GM18951 (cell line): ENCODE measurements around the gene AMPH.

Source experiments
- POLR2A ChIP-seq: IDR thresholded peaks from 4 replicates; pipeline ENCODE4 v1.6.1; 2011; ENCODE audit warnings: mild to moderate bottlenecking; ENCODE audit not compliant: insufficient read length, insufficient read depth; ENCODE audit errors: extremely low read depth
- in situ Hi-C: fragments of 300-500 bp; cut with MboI; formaldehyde crosslinking; loops from one replicate; pipeline ENCODE4 v1.12.0; 2022; ENCODE audit warnings: low sequenced_read_pairs, mixed read lengths, inconsistent platforms; ENCODE audit not compliant: unreplicated experiment

Gene AMPH

DNA sequence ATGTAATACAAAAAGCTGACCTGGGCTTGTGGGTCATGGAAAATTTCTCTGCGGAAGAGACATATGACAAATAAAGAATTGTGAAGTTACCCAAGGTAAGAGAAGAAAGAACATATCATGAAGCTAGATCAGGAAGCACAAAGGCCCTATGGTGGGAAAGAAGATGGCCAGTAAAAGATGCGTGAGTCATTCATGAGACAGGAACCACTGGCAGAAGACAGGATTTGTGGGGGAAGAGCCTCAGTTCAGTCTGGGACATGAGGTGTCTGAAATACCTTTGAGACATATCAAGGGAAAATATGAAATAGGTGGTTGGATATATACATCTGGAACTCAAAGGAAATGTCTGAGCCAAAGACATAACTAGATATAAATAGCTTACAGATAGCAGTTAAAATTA lies 27.7 kb upstream of the AMPH start:
- in situ Hi-C loops, result loop anchor here (25.0 kb wide), 1 partner anchor 247 kb away; no protein-coding TSS in a partner anchor
- no peak for TF ChIP-seq POLR2A

DNA sequence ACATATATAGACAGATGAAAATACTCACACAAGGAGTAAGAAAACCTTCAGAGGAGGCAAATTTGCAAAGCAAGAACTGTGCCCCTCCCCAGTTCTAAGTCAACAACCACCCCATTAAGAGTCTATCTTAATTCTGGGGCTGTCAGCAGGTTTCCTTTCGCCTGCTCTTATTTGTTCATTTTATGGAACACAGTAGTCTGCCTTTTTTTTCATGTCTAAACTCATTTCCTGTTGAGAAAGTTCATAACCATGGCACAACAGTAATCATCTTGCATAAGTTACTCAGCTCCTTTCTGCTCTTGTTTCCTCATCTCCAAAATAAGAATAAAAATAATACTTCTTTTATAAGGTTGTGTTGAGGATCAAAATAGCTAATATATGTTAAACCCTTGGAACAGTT lies 25.8 kb upstream of the AMPH start:
- in situ Hi-C loops, result loop anchor here (25.0 kb wide), 1 partner anchor 245 kb away; no protein-coding TSS in a partner anchor
- no peak for TF ChIP-seq POLR2A

DNA sequence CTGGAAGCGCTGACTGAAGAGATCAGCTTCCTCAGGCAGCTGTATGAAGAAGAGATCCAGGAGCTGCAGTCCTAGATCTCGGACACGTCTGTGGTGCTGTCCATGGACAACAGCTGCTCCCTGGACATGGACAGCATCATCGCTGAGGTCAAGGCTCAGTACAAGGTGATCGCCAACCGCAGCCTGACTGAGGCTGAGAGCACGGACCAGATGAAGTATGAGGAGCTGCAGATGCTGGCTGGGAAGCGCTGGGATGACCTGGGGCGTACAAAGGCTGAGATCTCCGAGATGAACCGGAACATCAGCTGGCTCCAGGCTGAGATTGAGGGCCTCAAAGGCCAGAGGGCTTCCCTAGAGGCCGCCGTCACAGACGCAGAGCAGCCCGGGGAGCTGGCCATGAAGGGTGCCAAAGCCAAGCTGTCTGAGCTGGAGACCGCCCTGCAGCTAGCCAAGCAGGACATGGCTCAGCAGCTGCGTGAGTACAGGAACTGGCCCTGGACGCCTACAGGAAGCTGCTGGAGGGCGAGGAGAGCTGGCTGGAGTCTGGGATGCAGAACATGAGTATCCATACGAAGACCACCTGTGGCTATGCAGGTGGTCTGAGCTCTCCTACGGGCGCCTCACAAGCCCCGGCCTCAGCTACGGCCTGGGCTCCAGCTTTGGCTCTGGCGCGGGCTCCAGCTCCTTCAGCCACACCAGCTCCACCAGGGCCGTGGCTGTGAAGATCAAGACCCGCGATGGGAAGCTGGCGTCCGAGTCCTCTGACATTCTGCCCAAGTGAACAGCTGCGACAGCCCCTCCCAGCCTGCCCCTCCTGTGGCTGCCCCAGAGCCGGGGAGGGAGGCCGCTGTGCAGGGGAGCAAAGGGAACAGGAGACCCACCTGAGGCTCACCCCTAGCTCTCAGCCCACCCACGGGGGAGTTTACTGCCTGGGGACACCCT lies 24.9 kb upstream of the AMPH start:
- in situ Hi-C loops, result loop anchor here (25.0 kb wide), 1 partner anchor 244 kb away; no protein-coding TSS in a partner anchor
- no peak for TF ChIP-seq POLR2A

DNA sequence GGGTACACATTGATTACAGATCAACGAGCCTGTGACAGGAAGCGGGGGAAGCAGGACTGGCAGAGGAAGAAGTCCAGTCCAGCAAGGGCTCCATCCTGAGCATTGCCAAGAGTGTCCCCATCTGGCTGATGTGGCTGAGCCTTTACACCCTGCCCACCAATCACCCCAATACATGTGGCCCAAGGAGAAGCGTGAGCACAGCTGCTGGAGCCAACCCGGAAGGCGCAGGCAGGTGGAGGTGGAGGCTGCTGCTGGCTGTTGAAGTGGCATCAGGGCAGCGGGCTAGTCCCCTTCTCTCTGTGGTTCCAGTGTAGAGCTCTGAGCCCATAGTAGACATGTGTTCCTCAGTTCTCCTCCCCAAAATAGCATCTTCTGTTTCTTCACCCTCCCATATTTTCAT lies 6.8 kb upstream of the AMPH start:
- in situ Hi-C loops, result no loop called here
- no peak for TF ChIP-seq POLR2A

DNA sequence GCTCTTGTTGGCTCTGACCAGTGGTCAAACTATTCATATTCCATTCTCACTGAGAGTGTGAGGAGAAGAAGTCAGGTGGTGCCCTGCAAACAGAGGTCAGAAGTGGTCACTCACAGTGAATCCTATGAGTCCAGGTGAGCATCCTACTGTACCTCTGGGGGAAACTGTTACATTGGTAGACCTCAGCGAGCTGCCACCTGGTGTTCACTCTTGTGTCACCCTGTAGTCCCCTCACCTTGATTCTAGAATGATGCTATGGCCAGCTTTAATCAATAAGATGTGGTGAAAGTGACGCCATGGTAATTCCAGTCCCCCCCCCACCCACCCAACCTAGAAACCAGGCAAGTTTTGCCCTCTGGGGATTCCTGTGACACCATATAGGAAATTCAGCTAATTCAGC lies 1.2 kb upstream of the AMPH start:
- TF ChIP-seq POLR2A, result no peak
- in situ Hi-C loops, result no loop called here

DNA sequence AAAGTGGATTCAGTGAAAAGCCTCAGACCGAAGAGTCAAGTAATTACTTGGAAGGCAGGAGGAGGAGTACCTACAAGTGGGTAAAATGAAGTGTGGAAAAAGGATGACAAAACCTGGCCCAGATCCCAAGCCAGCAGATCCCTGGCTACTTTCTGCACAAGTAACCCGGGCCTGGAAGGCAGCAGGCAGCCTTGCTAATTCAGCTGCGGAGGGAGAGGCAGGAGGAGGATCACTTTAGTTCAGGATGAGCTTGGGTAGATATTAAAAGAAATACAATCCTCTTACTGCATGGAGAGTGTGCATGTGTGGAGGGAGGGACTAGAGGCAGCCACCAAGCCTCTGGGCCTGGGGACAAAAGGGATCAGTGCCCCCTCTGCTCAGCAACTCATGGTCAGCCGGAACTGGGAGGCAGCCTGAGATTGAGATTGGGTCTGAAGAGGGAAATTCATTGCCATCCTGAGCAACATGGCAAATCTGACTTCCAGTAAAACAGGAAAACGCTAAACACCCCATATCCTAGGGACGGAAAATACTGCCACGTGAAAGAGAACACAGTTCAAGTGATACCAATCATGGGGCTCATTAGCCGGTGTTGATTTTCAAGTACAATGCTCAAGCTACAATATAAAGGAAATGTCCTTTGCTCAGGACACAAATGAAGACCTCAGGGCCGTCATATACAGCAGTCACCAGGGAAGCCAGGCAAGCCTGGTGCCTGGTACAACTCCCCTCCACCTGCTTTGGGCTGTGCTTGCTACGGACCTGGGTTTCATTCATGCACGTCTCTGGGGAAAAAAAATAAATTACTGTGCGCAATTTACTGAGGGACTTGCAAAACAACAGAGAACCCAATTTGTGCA lies 1.3 kb downstream of the AMPH start:
- in situ Hi-C loops, result no loop called here
- TF ChIP-seq POLR2A, result no peak

DNA sequence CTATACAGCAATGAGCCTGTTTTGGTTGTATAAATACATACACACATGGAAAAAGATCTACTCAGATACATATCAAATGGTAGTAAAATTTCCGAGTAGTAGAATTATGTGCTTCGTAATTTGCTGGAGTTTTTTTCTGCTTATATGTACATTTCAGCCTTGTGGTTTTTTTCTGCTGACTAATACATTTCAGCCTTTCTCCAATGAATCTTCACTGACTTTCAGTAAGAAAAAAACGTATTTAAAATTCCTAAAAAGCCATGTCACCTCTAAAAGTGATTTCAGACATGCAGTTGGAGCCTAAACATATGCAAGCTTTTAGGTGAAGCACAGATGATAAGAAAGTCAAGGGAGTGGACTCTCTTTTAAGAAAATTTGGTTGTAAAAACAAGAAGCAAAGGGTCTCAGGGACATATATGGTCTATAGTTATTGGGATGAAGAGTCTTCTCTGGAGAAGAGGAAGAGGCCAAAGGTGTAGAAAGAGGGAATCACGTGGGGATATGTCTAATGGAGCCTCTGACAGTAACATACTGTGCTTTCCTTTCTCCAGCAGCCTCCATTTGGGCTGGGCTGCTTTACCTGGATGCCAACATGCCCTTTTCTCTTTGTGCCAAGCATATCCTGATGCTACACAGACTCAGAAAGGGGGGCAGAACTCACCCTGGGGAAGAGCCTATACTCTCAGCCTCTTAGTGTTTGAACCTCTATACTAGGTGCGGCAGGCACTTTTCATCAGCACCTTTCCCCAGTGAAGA lies 2.4 kb downstream of the AMPH start:
- TF ChIP-seq POLR2A, result no peak
- in situ Hi-C loops, result no loop called here

DNA sequence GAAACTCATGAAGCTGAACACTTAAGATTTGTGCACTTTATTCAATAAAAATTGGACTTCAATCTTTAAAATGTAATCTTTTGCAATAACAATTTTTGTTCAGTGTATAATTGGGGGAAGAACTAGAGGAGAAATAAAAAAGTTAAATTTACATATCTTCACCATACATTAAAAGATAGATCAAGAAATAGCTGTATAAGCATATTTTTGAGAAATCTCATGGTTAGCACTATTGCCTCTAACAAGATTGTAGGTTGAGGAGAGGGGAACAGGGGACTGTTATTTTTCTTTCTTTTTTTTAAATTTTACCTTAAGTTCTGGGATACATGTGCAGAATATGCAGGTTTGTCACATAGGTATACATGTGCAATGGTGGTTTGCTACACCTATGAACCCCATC lies 5.3 kb downstream of the AMPH start:
- in situ Hi-C loops, result no loop called here

DNA sequence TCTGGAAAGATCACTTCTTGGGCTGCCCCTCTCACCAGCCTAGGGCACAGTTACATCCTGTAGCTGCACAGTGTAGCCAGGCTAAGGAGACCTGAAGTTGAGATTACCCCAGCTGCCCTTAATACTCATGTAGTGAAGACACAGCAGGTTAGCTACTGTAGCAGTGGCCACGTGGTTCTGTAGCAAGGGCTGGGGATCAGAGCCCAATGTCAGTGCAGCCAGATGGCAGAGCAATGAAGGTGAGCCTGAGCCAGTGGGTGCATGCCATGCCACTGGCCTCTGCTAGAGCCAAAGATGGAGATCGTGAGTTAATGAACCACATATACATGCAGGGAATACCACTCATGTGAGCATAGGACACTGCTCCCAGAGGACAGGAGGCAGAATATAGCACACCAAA lies 15.5 kb downstream of the AMPH start:
- no peak for TF ChIP-seq POLR2A
- in situ Hi-C loops, result no loop called here

More for the DNA sequence above, 5.3 kb downstream of the AMPH start:
- no peak for TF ChIP-seq POLR2A

DNA sequence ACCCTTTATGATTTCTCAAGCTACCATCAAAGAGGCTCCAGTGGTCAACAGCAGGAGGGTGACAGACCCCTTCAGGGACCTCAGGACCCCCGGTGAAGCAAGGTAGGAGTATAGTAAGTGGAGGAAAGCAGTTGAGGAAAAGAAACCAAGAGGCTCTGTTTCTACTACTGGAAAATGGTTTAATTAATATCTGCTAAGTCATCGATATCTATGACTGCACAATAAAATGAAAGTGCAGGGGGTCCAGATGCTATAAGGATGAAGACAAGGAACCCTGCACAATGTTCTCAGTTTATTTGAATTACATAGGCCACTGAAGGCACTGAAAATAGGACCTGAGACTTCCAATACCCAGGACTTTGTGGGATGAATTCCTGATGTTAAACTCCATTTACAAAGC lies 23.7 kb downstream of the AMPH start:
- in situ Hi-C loops, result no loop called here

DNA sequence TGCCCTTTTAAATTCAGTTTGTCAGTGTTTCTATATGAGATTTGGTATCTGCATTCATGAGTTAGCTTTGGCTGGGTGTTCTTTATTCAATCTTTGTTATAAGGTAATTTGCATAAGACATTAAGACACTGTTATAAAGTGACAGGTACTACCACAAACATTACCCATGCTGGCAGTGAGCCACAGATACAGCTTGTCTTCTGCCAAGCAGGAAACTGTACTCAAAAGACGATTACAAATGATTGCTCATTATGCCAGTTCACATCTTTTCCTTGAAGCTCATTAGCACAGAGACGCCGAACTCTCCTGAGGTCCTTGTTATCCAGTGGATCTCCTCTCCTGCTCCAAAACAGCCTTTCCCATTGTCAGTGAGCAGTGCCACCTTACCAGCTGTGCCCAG lies 30.4 kb downstream of the AMPH start:
- in situ Hi-C loops, result no loop called here

More for the DNA sequence above, 23.7 kb downstream of the AMPH start:
- no peak for TF ChIP-seq POLR2A

DNA sequence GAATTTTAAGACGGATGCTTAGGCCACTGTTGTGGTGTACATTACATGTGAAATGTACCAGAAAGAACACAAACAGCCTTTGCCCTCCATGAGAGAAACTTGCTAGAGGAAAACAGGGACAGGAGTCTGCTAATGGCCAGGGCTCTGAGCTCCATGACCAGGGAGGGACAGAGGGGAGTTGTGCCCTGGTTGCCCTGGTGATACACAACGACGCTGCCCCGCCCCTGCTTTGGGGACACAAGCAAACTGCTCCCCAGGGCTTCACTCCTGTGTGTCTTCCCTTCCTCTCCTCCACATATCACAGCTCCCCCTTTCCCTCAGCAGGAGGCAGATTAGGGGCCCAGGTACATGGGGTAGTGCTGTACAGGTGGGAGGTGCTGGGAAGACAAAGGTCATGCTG lies 36.2 kb downstream of the AMPH start:
- no peak for TF ChIP-seq POLR2A
- in situ Hi-C loops, result no loop called here

More for the DNA sequence above, 30.4 kb downstream of the AMPH start:
- TF ChIP-seq POLR2A, result no peak

DNA sequence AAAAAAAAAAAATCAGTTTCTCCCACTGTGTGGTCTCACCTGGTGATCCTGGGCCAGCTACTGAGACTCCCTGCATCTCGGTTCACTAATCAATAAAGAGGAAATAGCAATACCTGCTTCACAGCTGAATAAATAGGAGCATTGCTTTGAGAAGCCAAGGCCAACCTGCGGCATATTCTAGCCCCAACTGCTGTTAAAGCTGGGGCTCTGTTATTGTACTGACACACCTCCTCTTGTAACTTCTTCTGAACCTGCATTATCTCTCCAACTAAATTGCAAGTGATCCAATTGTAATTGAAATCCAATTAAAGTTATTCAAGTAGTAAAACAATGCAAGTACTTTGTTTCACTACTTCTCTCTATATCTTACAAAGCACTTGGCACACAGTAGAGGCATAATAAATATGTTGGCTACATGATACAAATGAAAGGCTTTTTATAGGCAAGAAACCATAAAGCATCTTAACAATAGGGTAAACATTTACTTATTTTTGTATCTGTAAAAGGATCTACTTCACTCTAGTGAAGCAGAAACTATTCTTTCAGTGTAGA lies 38.4 kb downstream of the AMPH start:
- TF ChIP-seq POLR2A, result no peak
- in situ Hi-C loops, result no loop called here
